Measurements from ENCODE around the gene KBTBD13.

KBTBD13 gene

GRCh38 chr15:65062061-65062460, 14.5 kb upstream of the KBTBD13 start:
- no peak for TF ChIP-seq CTCF (IDR thresholded peaks at IDR 0.05; ENCODE audit: low read depth, low read length)
- no peak overlapping the region for H3K4me3 ChIP-seq (ENCODE audit: low read depth, low read length)
- in situ Hi-C loops (cut with HindIII; ENCODE audit: low sequenced_read_pairs), result no loop called here
- DNase-seq (ENCODE audit: low read depth, low spot score), result no peak

- in situ Hi-C loops (cut with HindIII; ENCODE audit: low sequenced_read_pairs), result no loop called here
- TF ChIP-seq CTCF (IDR thresholded peaks at IDR 0.05; ENCODE audit: low read depth, low read length), result no peak
- DNase-seq (ENCODE audit: low read depth, low spot score), result no peak
- no peak overlapping the region for H3K4me3 ChIP-seq (ENCODE audit: low read depth, low read length)
Observed at GRCh38 chr15:65062726-65063125, 13.8 kb upstream of the KBTBD13 start.

GRCh38 chr15:65066001-65066634, 10.4 kb upstream of the KBTBD13 start:
- no peak for DNase-seq (ENCODE audit: low read depth, low spot score)
- TF ChIP-seq CTCF (IDR thresholded peaks at IDR 0.05; ENCODE audit: low read depth, low read length), result no peak
- in situ Hi-C loops (cut with HindIII; ENCODE audit: low sequenced_read_pairs), result no loop called here
- no peak overlapping the region for H3K4me3 ChIP-seq (ENCODE audit: low read depth, low read length)

- no peak overlapping the region for H3K4me3 ChIP-seq (ENCODE audit: low read depth, low read length)
- DNase-seq (ENCODE audit: low read depth, low spot score), result no peak
- in situ Hi-C loops (cut with HindIII; ENCODE audit: low sequenced_read_pairs), result no loop called here
- TF ChIP-seq CTCF (IDR thresholded peaks at IDR 0.05; ENCODE audit: low read depth, low read length), result no peak
Observed at GRCh38 chr15:65066635-65067316, 9.8 kb upstream of the KBTBD13 start.

- DNase-seq (ENCODE audit: low read depth, low spot score), result no peak
- H3K4me3 ChIP-seq (ENCODE audit: low read depth, low read length), result no peak overlapping the region
- in situ Hi-C loops (cut with HindIII; ENCODE audit: low sequenced_read_pairs), result no loop called here
- no peak for TF ChIP-seq CTCF (IDR thresholded peaks at IDR 0.05; ENCODE audit: low read depth, low read length)
Observed at GRCh38 chr15:65067317-65067644, 9.3 kb upstream of the KBTBD13 start.

GRCh38 chr15:65067645-65068402, 8.7 kb upstream of the KBTBD13 start, which contains the start of gene RASL12:
TSS of gene RASL12 (minus strand) at chr15:65067991. CDS start at chr15:65067835, 156 bp downstream.
- in situ Hi-C loops (cut with HindIII; ENCODE audit: low sequenced_read_pairs), result no loop called here
- DNase-seq (ENCODE audit: low read depth, low spot score), result no peak
- TF ChIP-seq CTCF (IDR thresholded peaks at IDR 0.05; ENCODE audit: low read depth, low read length), result no peak
- H3K4me3 ChIP-seq (ENCODE audit: low read depth, low read length), result no peak within 1 kb of the TSS
